ENCODE measurements around the gene PRSS1.

- TF ChIP-seq POLR2A (IDR thresholded peaks at IDR 0.05; ENCODE audit: low read length) = no peak
- TF ChIP-seq GATA1 (IDR thresholded peaks at IDR 0.05; ENCODE audit: low read depth, low read length) = no peak
These were observed 39.3 kb downstream of the PRSS1 start for GRCh38 chr7:142788303-142789289.

All from erythroblast (primary cell).